ENCODE results near the gene WASF1.
"Not testable (repeated sequence)": the region's sequence is repeated elsewhere in the genome, so short reads cannot be mapped to it uniquely, and the experiment has no call there.

The WASF1 gene

DNA sequence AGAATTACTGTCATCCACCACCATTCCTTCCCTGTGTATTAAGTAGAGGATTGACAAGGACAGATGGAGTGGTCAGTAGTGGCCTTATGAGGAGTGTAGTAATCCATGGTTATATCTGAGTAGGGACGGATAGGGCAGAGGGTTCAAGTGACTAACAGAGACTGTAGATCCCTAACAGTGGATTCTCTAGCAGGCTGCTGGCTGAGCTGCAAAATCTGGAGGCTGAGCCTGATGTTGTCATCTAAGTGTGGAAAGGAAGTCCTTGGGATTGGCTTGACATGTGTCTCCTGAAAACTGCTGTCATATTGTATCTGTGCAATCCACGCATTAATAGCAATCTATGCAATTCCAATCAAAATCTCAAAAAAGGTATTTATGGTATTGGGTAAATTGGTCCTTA is 94.2 kb downstream of the WASF1 start:
- DNase-seq = no peak

GRCh38 chr6:110083875-110084585 is 95.4 kb downstream of the WASF1 start:
- no peak for DNase-seq

- no peak for DNase-seq
These were observed 104.1 kb downstream of the WASF1 start for GRCh38 chr6:110075406-110075805.

DNA sequence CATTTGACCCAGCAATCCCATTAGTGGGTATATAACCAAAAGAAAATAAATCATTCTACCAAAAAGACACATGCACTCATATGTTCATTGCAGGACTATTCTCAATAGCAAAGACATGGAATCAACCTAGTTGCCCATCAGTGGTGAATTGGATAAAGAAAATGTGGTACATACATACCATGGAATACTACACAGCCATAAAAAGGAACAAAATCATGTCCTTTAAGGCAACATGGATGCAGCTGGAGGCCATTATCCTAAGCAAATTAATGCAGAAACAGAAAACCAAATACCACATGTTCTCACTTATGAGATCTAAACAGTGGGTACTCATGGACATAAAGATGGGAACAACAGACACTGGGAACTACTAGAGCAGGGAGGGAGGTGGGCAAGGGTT is 106.0 kb downstream of the WASF1 start:
- DNase-seq = not testable (repeated sequence)

- no peak for DNase-seq
These were observed 110.9 kb downstream of the WASF1 start for GRCh38 chr6:110068592-110068967.

GRCh38 chr6:110067837-110068591 is 111.5 kb downstream of the WASF1 start:
- DNase-seq = no peak

DNA sequence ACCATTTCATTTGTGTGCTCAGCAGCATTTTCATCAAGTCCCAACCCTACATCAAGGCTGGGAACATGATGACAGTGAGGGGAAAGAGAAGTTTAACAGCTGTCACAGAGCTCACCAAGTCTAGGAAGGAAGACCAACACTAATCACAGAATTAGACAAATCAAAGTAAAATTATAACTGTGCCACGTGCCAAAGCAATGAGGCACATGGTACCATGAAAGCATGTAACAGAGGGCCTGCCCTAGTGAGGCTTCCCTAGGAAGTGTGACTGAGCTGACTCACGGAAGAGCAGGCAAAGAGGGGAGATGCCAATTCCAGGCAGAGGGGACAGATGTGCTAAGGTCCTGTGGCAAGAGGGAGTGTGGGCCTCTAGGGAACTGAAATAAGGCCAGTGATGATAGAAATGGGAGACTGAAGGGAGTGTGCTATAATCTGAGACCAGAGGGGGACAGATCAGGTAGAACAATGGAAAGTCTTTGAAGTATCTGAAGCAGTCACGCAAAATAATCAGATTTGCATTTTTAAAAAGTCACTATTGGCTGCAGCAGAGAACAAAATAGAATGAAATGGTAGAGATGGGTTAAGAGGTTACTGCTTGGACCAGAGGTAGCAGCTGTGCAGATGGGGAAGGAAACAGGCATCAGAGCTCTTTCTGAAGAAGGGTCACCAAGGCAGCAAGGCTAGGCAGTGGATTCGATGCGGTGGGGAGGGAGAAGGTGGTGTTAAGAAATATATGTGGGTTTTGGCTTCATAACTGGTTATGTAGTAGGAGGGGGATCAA is 114.5 kb downstream of the WASF1 start:
- no peak for DNase-seq

GRCh38 chr6:110063594-110064263 is 115.7 kb downstream of the WASF1 start:
- no peak for DNase-seq

DNA sequence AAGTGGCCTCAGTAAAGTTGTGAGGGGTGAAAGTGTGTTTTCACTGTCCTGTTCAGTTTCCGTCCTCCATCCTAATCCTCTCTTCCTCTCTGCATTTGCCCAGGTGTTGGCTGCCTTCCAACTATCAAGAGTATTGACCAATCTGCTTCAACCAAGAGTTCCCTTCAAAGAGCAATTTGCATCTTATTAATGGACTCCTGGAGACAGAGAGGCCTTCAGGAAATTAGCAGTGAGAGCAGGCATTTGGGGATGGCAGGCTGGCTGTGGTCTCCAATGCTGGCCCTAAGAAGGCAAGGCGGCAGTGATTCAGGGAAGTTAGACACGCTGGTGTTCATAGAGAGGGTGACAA is 124.1 kb downstream of the WASF1 start:
- DNase-seq = no peak

GRCh38 chr6:110054664-110055386 is 124.6 kb downstream of the WASF1 start:
- no peak for DNase-seq

DNA sequence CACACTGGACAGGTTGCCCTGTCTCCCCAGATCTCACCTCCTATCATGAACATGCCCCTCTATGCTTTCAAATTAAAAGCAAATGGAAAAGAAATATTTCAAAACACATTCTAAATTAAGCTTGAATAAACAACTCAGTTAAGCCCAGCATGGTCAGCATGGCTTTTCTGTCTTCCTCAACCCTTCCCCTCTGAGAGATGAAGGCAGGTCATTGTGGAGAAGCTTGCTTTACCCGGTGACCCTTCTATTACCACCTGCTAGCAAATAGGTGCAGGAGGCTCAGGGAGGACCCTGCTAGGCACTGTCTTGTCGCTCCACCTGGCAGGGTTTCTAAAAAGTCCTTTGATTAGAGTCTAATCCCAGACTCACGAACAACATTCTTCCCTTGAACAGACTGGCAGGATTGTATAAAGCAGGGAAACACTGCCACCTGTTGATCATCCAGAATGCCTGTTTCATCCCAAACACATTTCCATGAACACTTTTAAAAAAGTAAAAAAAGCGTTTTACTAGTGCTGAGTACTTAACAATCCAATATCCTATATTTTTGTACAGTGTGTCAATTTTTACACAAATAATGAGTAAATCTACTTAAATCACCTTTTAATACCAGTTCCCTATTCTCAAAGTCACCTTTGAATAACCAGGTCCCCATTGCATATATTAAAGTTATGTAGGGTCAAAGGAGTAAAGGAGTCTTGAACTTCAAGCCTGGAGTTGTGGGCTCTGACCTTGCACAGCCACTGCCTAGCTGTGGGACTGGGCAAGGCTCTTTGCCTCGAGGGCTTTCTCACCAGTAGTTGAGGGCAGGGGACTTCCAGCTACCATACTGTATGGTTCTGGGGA is 125.9 kb downstream of the WASF1 start:
- DNase-seq = no peak

GRCh38 chr6:110050440-110050813 is 129.0 kb downstream of the WASF1 start:
- no peak for DNase-seq

All from stimulated activated CD4-positive, alpha-beta T cell treated with anti-CD3 and anti-CD28 coated beads, Interleukin-2, amount 100 ng/mL, for 24 hours (primary cell).